Stomach smooth muscle (tissue), 2 donors: Measurements from ENCODE around the gene PELO.
"Not testable (repeated sequence)": the region's sequence is repeated elsewhere in the genome, so short reads cannot be mapped to it uniquely, and the experiment has no call there.

Source experiments
- H3K27ac ChIP-seq: one replicate; pipeline ENCODE4 v1.7.0; 2013; ENCODE audit warnings: mild to moderate bottlenecking, low read length, inconsistent platforms
- H3K27me3 ChIP-seq, 2 donors: one replicate each; pipeline ENCODE4 v1.7.0; 2013; ENCODE audit warnings: low read length in 2 of 2; ENCODE audit not compliant: insufficient read depth in 2 of 2, control insufficient read depth in 1 of 2
- H3K36me3 ChIP-seq, 2 donors: one replicate each; pipeline ENCODE4 v1.7.0; 2013; ENCODE audit warnings: low read length in 2 of 2; ENCODE audit not compliant: control insufficient read depth in 2 of 2, insufficient read depth in 2 of 2
- H3K4me1 ChIP-seq: one replicate; pipeline ENCODE4 v1.7.0; 2013; ENCODE audit warnings: low read length; ENCODE audit not compliant: control insufficient read depth, insufficient read depth
- H3K4me3 ChIP-seq, 2 donors: one replicate each; pipeline ENCODE4 v1.7.0; 2013; ENCODE audit warnings: low read length in 2 of 2
- H3K9ac ChIP-seq, 2 donors: one replicate each; pipeline ENCODE4 v1.7.0; 2013; ENCODE audit warnings: low read length in 2 of 2, mild to moderate bottlenecking in 1 of 2
- H3K9me3 ChIP-seq, 2 donors: one replicate each; pipeline ENCODE4 v1.7.0; 2013; ENCODE audit warnings: low read length in 2 of 2; ENCODE audit not compliant: control insufficient read depth in 2 of 2
- donor health status: healthy.
- donor health status: Pancreatic carcinoma.

PELO gene, protein sequence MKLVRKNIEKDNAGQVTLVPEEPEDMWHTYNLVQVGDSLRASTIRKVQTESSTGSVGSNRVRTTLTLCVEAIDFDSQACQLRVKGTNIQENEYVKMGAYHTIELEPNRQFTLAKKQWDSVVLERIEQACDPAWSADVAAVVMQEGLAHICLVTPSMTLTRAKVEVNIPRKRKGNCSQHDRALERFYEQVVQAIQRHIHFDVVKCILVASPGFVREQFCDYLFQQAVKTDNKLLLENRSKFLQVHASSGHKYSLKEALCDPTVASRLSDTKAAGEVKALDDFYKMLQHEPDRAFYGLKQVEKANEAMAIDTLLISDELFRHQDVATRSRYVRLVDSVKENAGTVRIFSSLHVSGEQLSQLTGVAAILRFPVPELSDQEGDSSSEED

DNA sequence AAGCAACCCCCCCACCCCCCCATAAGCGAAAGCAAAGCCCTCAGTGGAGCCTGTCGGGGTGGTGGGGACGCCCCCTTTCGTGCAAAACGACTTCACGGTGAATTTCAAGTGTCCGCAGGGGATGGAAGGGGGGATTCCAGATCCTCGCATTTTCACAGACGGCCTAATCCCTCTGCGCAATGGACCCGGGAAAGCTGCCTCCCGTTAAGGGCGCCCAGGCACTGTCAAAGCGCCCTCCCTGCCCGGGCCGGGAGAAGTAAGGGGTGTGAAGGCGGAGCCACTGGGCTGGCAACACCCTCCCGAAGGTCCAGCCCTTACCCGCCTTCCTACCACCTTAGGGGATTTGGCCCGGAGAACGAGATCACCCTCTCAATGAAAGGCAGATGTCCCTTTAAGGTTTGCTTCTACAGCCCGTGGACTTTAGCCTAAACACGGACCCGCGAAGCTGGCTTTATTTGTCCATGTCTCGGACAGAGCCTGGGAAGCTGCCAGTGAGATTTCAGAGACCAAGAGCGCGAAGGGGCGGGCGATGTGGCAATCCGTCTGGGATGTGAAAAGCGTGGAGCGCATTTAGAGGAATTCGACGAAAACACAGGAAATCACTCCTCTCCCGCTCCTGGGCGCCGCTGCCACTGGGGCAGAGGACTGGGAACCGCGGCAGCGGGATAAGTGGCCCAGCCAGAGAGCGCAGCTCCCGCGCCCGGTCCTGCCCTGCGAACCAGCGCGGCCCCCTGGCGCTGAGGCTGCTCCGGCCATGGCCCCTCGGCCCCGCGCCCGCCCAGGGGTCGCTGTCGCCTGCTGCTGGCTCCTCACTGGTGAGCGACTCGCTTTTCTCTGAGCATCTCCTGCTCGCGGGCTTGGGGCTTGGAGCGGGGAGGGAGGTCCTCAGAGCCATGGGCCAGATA is at the start of gene PELO, which contains the start of gene ITGA1:
Gene PELO (plus strand): TSS at position 317 of the 905 bp plus-strand sequence. CDS start 12,479 bp downstream, outside the sequence.
Gene ITGA1 (plus strand): TSS at position 317 of the 905 bp plus-strand sequence. CDS start 438 bp downstream, at position 755.
- peak within 1 kb of the TSS; percentile 87 to 97 for H3K9ac ChIP-seq
- H3K9me3 ChIP-seq: no peaks in the 10 kb centered on the region
- H3K27ac ChIP-seq: peak within 1 kb of the TSS; percentile 88
- H3K36me3 ChIP-seq: peaks cover 0 to 5% of the 10 kb centered on the region in 2 donors
- peaks cover 11% of the 10 kb centered on the region for H3K4me1 ChIP-seq
- no peaks in the 10 kb centered on the region for H3K27me3 ChIP-seq
- peak within 1 kb of the TSS; percentile 81 to 85 for H3K4me3 ChIP-seq

DNA sequence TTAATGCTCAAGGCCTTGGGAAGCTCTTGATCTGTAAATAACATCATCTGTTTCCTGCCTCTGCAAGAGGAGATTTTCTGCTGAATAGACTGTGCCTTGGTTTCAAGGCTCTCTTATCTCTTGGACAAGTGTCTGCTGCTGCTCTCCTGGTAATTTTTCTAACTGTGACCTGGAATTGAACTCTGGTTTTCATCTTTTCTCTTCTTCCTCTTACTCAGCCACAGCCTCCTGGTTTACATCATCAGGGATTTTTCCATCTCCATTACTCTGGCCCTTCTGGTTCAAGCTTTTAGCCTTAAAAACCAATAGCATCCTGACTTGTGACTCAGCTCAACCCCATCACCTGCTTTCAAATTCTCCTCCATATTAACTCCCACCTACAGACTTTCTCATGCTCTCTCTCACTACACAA is 49.6 kb upstream of the PELO start:
- Histone ChIP-seq H3K36me3 (no peaks in the 10 kb centered on the region), H3K9me3 (no peaks in the 10 kb centered on the region), H3K27ac (no peak overlapping the region), H3K9ac (no peak overlapping the region), H3K4me1 (no peaks in the 10 kb centered on the region), H3K4me3 (no peak overlapping the region), H3K27me3 (no peaks in the 10 kb centered on the region)

DNA sequence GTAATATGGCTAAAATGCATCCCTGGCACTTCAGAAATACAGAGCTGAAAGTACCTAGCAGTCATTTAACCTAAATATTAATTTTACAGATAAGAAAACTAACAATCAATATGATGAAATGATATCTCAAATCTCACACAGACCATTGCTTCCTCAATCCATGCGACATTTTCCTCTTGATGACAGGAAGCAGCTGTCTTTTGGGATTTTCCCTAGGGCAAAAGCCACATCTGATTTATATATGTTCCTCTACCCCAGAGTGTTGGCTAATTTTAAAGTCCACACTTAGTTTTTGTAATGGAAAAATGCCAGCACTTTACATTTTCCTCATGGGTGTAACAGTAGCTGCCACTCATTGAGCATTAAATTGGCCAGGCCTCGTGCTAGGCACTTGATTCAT is 47.7 kb upstream of the PELO start:
- no peak overlapping the region for H3K4me3 ChIP-seq
- no peaks in the 10 kb centered on the region for H3K27me3 ChIP-seq
- no peak overlapping the region for H3K27ac ChIP-seq
- H3K9me3 ChIP-seq: no peaks in the 10 kb centered on the region
- no peaks in the 10 kb centered on the region for H3K4me1 ChIP-seq
- H3K36me3 ChIP-seq: no peaks in the 10 kb centered on the region
- H3K9ac ChIP-seq: no peak overlapping the region

DNA sequence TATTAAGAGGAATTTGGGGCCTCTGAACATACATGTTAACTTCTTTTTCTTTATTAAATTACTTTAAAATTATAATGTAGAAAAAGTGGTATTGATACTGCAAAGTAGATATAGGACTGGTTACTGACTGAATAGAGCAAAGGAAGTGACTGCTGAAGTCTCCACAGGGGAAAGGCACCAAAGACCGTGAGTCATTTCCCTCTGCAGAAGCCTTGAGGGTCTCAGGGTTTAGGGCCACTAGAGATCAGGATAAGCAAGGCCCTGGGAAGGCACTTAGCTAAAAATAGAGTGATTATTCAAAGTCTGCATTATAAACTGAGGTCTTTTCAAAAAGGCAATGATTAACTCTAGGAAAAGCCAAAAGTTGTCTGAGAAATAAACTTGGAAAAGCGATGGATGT is 44.7 kb upstream of the PELO start:
- no peak overlapping the region for H3K27ac ChIP-seq

DNA sequence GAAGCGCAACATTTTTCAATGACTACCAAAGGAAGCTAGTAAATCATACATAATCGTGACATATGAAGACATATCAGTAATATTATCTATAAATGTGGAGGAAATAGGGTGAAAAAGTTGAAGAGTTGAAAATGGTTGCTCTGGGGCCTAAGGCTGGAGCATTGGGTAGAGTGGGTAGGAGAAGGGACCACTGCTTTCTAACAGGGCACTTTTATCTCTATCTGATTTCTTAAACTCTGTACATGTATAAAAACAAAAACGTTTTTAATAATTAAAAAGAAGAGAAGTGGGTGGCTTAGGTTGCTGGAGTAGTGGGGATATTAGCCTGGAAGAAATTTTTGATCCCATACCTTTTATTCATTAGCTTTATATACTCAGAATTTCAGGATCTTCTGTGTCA is 44.2 kb upstream of the PELO start:
- Histone ChIP-seq H3K4me3 (no peak overlapping the region), H3K9me3 (no peaks in the 10 kb centered on the region), H3K27me3 (no peaks in the 10 kb centered on the region), H3K4me1 (no peaks in the 10 kb centered on the region), H3K27ac (no peak overlapping the region), H3K36me3 (no peaks in the 10 kb centered on the region), H3K9ac (no peak overlapping the region)

More for the DNA sequence above, 44.7 kb upstream of the PELO start:
- no peaks in the 10 kb centered on the region for H3K4me1 ChIP-seq
- H3K27me3 ChIP-seq: no peaks in the 10 kb centered on the region
- no peaks in the 10 kb centered on the region for H3K36me3 ChIP-seq
- no peak overlapping the region for H3K4me3 ChIP-seq
- no peaks in the 10 kb centered on the region for H3K9me3 ChIP-seq
- H3K9ac ChIP-seq: no peak overlapping the region

DNA sequence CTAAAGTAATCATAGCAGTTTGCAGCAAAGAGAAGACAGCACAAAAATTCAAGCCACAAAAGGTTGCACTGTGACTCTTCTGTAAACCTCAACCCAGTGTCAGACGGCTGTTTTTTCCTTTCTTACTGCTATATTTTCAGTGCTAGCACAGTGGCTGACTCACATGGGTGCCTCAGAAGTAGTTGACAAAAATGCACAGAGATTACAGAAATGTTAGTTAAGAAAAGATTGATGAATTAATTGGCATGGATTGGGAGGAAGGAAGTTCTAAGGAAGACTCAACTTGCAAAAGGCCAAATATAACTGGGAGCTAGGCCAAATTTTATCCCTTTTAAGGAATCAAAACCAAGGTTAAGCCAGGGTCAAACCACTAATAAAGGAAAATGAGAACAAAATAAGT is 43.7 kb upstream of the PELO start:
- no peaks in the 10 kb centered on the region for H3K9me3 ChIP-seq
- H3K4me1 ChIP-seq: no peaks in the 10 kb centered on the region
- H3K4me3 ChIP-seq: no peak overlapping the region
- H3K27ac ChIP-seq: no peak overlapping the region
- H3K27me3 ChIP-seq: no peaks in the 10 kb centered on the region
- H3K9ac ChIP-seq: no peak overlapping the region
- H3K36me3 ChIP-seq: no peaks in the 10 kb centered on the region

DNA sequence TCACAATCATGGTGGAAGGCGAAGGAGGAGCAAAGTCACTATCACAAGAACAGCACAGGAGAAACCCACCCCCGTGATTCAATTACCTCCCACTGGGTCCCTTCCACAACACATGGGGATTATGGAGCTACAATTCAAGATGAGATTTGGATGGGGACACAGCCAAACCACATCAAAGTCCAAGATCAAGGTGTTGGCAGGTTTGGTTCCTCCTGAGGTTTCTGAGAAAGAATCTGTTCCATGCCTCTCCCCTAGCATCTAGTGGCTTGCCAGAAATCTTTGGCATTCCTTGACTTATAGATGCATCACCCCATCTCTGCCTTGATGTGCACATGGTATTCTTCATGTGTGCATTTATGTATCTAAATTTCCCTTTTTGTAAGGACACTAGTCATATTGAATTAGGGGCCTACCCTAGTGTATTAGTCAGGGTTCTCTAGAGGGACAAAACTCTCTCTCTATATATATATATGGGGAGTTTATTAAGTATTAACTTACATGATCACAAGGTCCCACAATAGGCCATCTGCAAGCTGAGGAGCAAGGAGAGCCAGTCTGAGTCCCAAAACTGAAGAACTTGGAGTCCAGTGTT is 42.8 kb upstream of the PELO start:
- H3K9me3 ChIP-seq, H3K27ac ChIP-seq, H3K9ac ChIP-seq, H3K4me3 ChIP-seq, H3K36me3 ChIP-seq, H3K4me1 ChIP-seq, H3K27me3 ChIP-seq: not testable (repeated sequence)

DNA sequence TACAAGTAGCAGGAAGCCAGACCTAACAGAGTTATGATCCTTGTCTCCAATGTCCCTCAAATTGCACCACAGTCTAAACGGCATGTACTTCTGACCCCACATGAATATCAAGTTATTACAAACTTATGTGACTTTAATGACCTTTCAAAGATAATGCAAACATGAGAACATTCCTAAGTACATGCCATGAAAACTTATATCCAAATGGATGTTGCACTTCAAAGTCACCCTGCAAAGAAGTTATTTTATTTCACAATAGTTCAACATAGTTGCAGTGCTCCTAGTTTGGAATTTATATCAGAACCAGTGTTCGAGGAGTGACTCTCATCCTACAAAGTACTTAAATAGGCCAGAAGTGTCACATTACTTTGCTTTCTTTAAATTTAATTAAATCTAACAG is 41.2 kb upstream of the PELO start:
- Histone ChIP-seq H3K27ac (no peak overlapping the region), H3K9ac (no peak overlapping the region)

DNA sequence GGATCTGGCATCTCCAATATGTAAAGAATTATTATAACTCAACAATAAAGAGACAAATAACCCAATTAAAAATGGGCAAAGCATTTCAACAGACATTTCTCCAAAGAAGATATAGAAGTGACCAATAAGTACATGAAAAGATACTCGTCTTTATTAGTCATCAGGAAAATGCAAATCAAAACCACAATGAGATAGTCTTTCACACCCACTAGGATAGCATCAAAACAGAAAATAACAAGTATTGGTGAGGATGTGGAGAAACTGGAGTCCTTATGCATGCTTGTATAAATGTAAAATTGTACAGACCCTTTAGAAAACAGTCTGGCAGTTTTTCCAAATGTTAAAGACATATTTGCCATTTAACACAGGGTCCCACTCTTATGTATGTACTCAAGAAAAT is 39.1 kb upstream of the PELO start:
- H3K4me1 ChIP-seq: no peaks in the 10 kb centered on the region
- H3K27ac ChIP-seq: no peak overlapping the region
- H3K36me3 ChIP-seq: no peaks in the 10 kb centered on the region
- H3K4me3 ChIP-seq: no peak overlapping the region
- no peaks in the 10 kb centered on the region for H3K9me3 ChIP-seq
- H3K9ac ChIP-seq: no peak overlapping the region
- H3K27me3 ChIP-seq: no peaks in the 10 kb centered on the region

More for the DNA sequence above, 41.2 kb upstream of the PELO start:
- H3K4me3 ChIP-seq: no peak overlapping the region
- H3K27me3 ChIP-seq: no peaks in the 10 kb centered on the region
- no peaks in the 10 kb centered on the region for H3K9me3 ChIP-seq
- no peaks in the 10 kb centered on the region for H3K36me3 ChIP-seq
- H3K4me1 ChIP-seq: no peaks in the 10 kb centered on the region

DNA sequence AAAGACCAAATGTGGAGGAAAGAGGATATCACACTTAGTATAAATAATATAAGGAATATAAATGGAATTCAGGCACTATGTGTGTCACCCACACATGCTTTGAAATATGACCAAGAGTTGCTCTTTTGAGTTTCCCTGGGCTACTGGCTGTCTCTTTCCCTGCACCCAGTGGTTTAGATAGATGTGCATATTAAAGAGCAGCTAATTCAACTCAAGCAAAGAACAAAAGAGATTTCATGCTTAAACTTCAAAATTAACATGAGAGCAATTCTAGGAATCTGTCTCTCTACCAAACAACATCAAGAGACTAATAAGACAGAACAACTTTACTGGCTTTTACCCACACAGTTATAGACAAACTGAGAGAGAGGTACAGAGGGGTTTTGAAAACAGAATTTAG is 38.0 kb upstream of the PELO start:
- Histone ChIP-seq H3K9me3 (no peaks in the 10 kb centered on the region), H3K27me3 (no peaks in the 10 kb centered on the region), H3K4me1 (no peaks in the 10 kb centered on the region), H3K27ac (no peak overlapping the region), H3K4me3 (no peak overlapping the region), H3K36me3 (no peaks in the 10 kb centered on the region), H3K9ac (no peak overlapping the region)
